ENCODE data around the gene QPRT. TPM values are rescaled to one million over a fixed set of nuclear protein-coding genes. Genes with fewer than 3 reads are reported as not detected.

The QPRT gene
- total RNA-seq, 1 donor: 19.5 TPM

GRCh38 chr16:29658705-29659104, 20.3 kb upstream of the QPRT start:
- Histone ChIP-seq H3K27ac (ENCODE audit: low read depth, low read length) (no peak overlapping the region), H2AFZ (ENCODE audit: low read length) (no peak overlapping the region)

GRCh38 chr16:29662000-29662728, 16.8 kb upstream of the QPRT start:
- Histone ChIP-seq H3K79me2 (ENCODE audit: insufficient read depth, low read length) (no peaks in the 10 kb centered on the region), H3K4me3 (ENCODE audit: insufficient read depth, low read length) (no peak overlapping the region), H3K27ac (ENCODE audit: low read depth, low read length) (no peak overlapping the region), H3K4me1 (ENCODE audit: insufficient read depth, low read length) (no peaks in the 10 kb centered on the region), H3K27me3 (ENCODE audit: insufficient read depth, low read length) (no peaks in the 10 kb centered on the region), H3K4me2 (ENCODE audit: insufficient read depth, low read length) (no peak overlapping the region), H3K9me3 (ENCODE audit: low read depth, low read length) (no peaks in the 10 kb centered on the region), H4K20me1 (ENCODE audit: insufficient read depth, low read length) (no peaks in the 10 kb centered on the region), H2AFZ (ENCODE audit: low read length) (no peak overlapping the region), H3K36me3 (ENCODE audit: insufficient read depth, low read length) (no peaks in the 10 kb centered on the region)
- DNase-seq (ENCODE audit: insufficient read length, low spot score, missing footprints): peak; percentile 58
- TF ChIP-seq CTCF (IDR thresholded peaks at IDR 0.05; ENCODE audit: extremely low read depth, low read depth, low read length): no peak

More at GRCh38 chr16:29658705-29659104, 20.3 kb upstream of the QPRT start:
- H3K4me1 ChIP-seq (ENCODE audit: insufficient read depth, low read length): no peaks in the 10 kb centered on the region
- H3K4me2 ChIP-seq (ENCODE audit: insufficient read depth, low read length): no peak overlapping the region
- H3K36me3 ChIP-seq (ENCODE audit: insufficient read depth, low read length): no peaks in the 10 kb centered on the region
- H3K79me2 ChIP-seq (ENCODE audit: insufficient read depth, low read length): no peaks in the 10 kb centered on the region
- no peaks in the 10 kb centered on the region for H3K27me3 ChIP-seq (ENCODE audit: insufficient read depth, low read length)
- H3K4me3 ChIP-seq (ENCODE audit: insufficient read depth, low read length): no peak overlapping the region
- H4K20me1 ChIP-seq (ENCODE audit: insufficient read depth, low read length): no peaks in the 10 kb centered on the region
- TF ChIP-seq CTCF (IDR thresholded peaks at IDR 0.05; ENCODE audit: extremely low read depth, low read depth, low read length): no peak
- DNase-seq (ENCODE audit: insufficient read length, low spot score, missing footprints): no peak
- no peaks in the 10 kb centered on the region for H3K9me3 ChIP-seq (ENCODE audit: low read depth, low read length)

- Histone ChIP-seq H3K4me1 (ENCODE audit: insufficient read depth, low read length) (no peaks in the 10 kb centered on the region), H3K9me3 (ENCODE audit: low read depth, low read length) (no peaks in the 10 kb centered on the region)
Measured at GRCh38 chr16:29662729-29663015, 16.3 kb upstream of the QPRT start.

More at GRCh38 chr16:29662729-29663015, 16.3 kb upstream of the QPRT start:
- H4K20me1 ChIP-seq (ENCODE audit: insufficient read depth, low read length): no peaks in the 10 kb centered on the region
- no peak overlapping the region for H3K4me3 ChIP-seq (ENCODE audit: insufficient read depth, low read length)
- no peak overlapping the region for H2AFZ ChIP-seq (ENCODE audit: low read length)
- no peaks in the 10 kb centered on the region for H3K36me3 ChIP-seq (ENCODE audit: insufficient read depth, low read length)
- no peak overlapping the region for H3K27ac ChIP-seq (ENCODE audit: low read depth, low read length)
- no peak for TF ChIP-seq CTCF (IDR thresholded peaks at IDR 0.05; ENCODE audit: extremely low read depth, low read depth, low read length)
- H3K79me2 ChIP-seq (ENCODE audit: insufficient read depth, low read length): no peaks in the 10 kb centered on the region
- no peaks in the 10 kb centered on the region for H3K27me3 ChIP-seq (ENCODE audit: insufficient read depth, low read length)
- peak; percentile 52 for DNase-seq (ENCODE audit: insufficient read length, low spot score, missing footprints)
- H3K4me2 ChIP-seq (ENCODE audit: insufficient read depth, low read length): no peak overlapping the region
